Measurements from ENCODE around the gene TCF15. TPM values are rescaled to one million over a fixed set of nuclear protein-coding genes. Genes with fewer than 3 reads are reported as not detected.

TCF15 gene
- total and polyA plus RNA-seq, 2 of the 8 experiments (the other 6 are each of a cell fraction or from before 2014, with no cell fraction given) = 3.7 to 6.9 TPM

DNA sequence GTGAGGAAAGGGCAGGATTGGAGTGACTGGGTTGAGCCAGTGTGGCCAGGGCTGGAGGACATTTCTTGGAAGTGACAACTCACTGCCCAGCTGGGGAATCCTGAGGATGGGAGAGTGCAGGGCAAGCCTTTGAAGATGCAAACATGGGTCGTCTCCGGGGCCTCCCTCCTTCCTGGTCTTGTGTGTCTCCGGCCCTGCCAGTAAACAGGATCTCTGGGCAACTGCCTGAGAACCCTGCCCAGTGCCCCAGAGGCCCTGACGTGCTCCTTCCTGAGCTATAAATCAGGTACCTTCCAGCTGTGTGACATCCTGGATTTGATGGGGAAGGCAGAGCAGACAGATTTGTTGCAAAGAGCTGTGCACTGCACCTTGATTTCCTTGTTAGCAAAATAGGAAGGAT lies 12.9 kb upstream of the TCF15 start:
- POLR2A ChIA-PET (ENCODE audit: partially characterized antibody) = interaction anchor here (1.0 kb wide), 1 partner anchor 235 kb away, joined by 3 read pairs; no protein-coding TSS in a partner anchor
- H2BK20ac ChIP-seq (ENCODE audit: low read length) = no peak overlapping the region
- no peaks in the 10 kb centered on the region for H3K79me2 ChIP-seq (ENCODE audit: control insufficient read depth in 1 of 2, insufficient read depth in 2 of 2, low read length in 2 of 2)
- no peak overlapping the region for H3K18ac ChIP-seq (ENCODE audit: extremely low read depth, low read length)
- no peak overlapping the region for H2AK5ac ChIP-seq (ENCODE audit: low read depth, low read length)
- 0 out of 2 replicates have a peak overlapping the region, but pooled peaks have one; percentile 17 for H2AFZ ChIP-seq (ENCODE audit: low read length)
- FAIRE-seq (no peak), DNase-seq (ENCODE audit: low read depth in 1 of 2, low spot score in 2 of 2) (no peak)
- H3K4me3 ChIP-seq (ENCODE audit: extremely low read depth in 1 of 4, insufficient read depth in 2 of 4, low read depth in 3 of 4, low read length in 4 of 4) = no peak overlapping the region
- no peak overlapping the region for H2BK120ac ChIP-seq (replicated peaks; ENCODE audit: low read depth, low read length)
- no peak overlapping the region for H3K14ac ChIP-seq (ENCODE audit: insufficient read length)
- H3K79me1 ChIP-seq (ENCODE audit: low read depth, low read length) = no peaks in the 10 kb centered on the region
- H2BK5ac ChIP-seq (ENCODE audit: low read depth, low read length) = no peak overlapping the region
- H3K27ac ChIP-seq (ENCODE audit: low read depth, low read length) = no peak overlapping the region
- H3K9me3 ChIP-seq (ENCODE audit: insufficient read depth in 2 of 2, low read depth in 1 of 2, low read length in 1 of 2) = no peaks in the 10 kb centered on the region
- H2BK12ac ChIP-seq (ENCODE audit: low read depth, low read length) = no peak overlapping the region
- no peak overlapping the region for H3K23ac ChIP-seq (ENCODE audit: insufficient read length)
- H2BK15ac ChIP-seq (ENCODE audit: low read length) = no peak overlapping the region
- H3K4ac ChIP-seq (replicated peaks; ENCODE audit: insufficient read length, low read depth, low read length) = no peak overlapping the region
- H4K20me1 ChIP-seq (replicated peaks in 1 of 2; ENCODE audit: control insufficient read depth in 1 of 2, insufficient read depth in 2 of 2, low read length in 2 of 2) = no peaks in the 10 kb centered on the region
- H3K4me2 ChIP-seq (ENCODE audit: insufficient read depth in 1 of 2, low read depth in 2 of 2, low read length in 2 of 2) = no peak overlapping the region
- H3K27me3 ChIP-seq (replicated peaks in 1 of 4; ENCODE audit: control insufficient read depth in 3 of 4, extremely low read depth in 1 of 4, insufficient read depth in 3 of 4, low read length in 3 of 4) = no peaks in the 10 kb centered on the region
- H3K9ac ChIP-seq (replicated peaks in 1 of 4; ENCODE audit: extremely low read depth in 1 of 4, low read depth in 3 of 4, low read length in 3 of 4) = no peak overlapping the region; a peak in 1 of 7 replicates
- H3K56ac ChIP-seq (replicated peaks; ENCODE audit: insufficient read length, low read depth, low read length) = no peak overlapping the region
- CTCF ChIA-PET (ENCODE audit: partially characterized antibody) = interaction anchor here (0.7 to 3.2 kb wide), 9 partner anchors 8 to 138 kb away, joined by 3 to 10 read pairs (median 3); no protein-coding TSS in a partner anchor
- H3K36me3 ChIP-seq (ENCODE audit: control insufficient read depth in 2 of 4, insufficient read depth in 4 of 4, low read length in 3 of 4) = no peaks in the 10 kb centered on the region
- 0 out of 7 replicates have a peak, but pooled peaks cover 0 to 5% (median 2%) of the 10 kb centered on the region in 4 experiments for H3K4me1 ChIP-seq (replicated peaks in 1 of 4; ENCODE audit: control insufficient read depth in 3 of 4, insufficient read depth in 4 of 4, low read length in 3 of 4)
- WGBS, 2 experiments (ENCODE audit: extremely low coverage in 1 of 2, insufficient coverage in 1 of 2, insufficient read length in 1 of 2, insufficient replicate concordance in 2 of 2, low coverage in 1 of 2, low lambda C conversion rate in 2 of 2, missing lambda C conversion rate in 1 of 2) = 70% methylated on average over 4 of the region's 4 CpGs; no CpG with 5 or more reads in 1 of the 2 experiments
- H4K5ac ChIP-seq (ENCODE audit: insufficient read length, low read depth, low read length) = no peak overlapping the region
- H4K8ac ChIP-seq (ENCODE audit: extremely low read depth, insufficient read depth, low read length) = no peak overlapping the region
- no peaks in the 10 kb centered on the region for H3K23me2 ChIP-seq (ENCODE audit: low read depth, low read length)
- H4K91ac ChIP-seq (replicated peaks; ENCODE audit: insufficient read length, low read length) = no peak overlapping the region
- TF ChIP-seq CHD2 (IDR thresholded peaks at IDR 0.05; ENCODE audit: low read length) = no peak
- TF ChIP-seq BACH1 (IDR thresholded peaks at IDR 0.05; ENCODE audit: low read length) = no peak

Measured in H1 (cell line).